ENCODE measurements around the gene UBAC2. TPM values are rescaled to one million over a fixed set of nuclear protein-coding genes. Genes with fewer than 3 reads are reported as not detected.

Gene UBAC2
- total RNA-seq, 1 experiment from 2014 or later = 58.3 TPM

GRCh38 chr13:99347911-99348451 lies 147.3 kb downstream of the UBAC2 start:
- Histone ChIP-seq H3K4me2 (ENCODE audit: low read depth, low read length, poor library complexity, severe bottlenecking) (peak overlapping the region; percentile 14), H3K27ac (ENCODE audit: low read length) (peak overlapping the region; percentile 61), H3K9me2 (replicated peaks; ENCODE audit: insufficient read depth, low read length) (no peaks in the 10 kb centered on the region), H3K4me1 (ENCODE audit: low read length) (peaks cover 26% of the 10 kb centered on the region), H4K20me1 (ENCODE audit: insufficient read depth, low read depth, low read length) (no peaks in the 10 kb centered on the region), H3K79me2 (ENCODE audit: low read length) (peaks cover 4% of the 10 kb centered on the region), H3K9ac (ENCODE audit: low read length) (peak overlapping the region; percentile 12; the same call in 1 of the 2 replicates), H3K9me3 (ENCODE audit: low read length) (no peaks in the 10 kb centered on the region), H3K4me3 (ENCODE audit: low read length) (no peak overlapping the region), H2AFZ (ENCODE audit: low read length) (no peak overlapping the region), H3K27me3 (ENCODE audit: low read length) (no peaks in the 10 kb centered on the region), H3K36me3 (ENCODE audit: insufficient read depth, low read length) (peaks cover 2% of the 10 kb centered on the region; the same call in 1 of the 2 replicates)
- DNase-seq = no peak

DNA sequence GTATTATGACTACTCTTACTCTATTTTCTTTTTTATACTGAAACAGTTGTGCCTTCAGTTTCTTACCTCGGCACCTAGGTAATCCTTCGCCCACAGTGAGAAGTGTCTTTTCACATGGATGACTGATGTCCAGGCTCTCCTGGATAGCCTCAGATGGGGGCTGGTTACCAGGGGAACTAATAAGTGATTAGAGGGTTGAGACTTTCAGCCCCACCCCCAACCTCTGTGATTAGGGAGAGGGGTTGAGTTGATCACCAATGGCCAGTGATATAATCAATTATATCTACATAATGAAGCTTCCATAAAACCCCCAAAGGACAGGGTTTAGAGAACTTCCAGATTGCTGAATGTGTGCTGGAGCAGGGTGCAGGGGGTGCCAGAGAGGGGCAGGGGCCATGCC lies 149.5 kb downstream of the UBAC2 start:
- Histone ChIP-seq H4K20me1 (ENCODE audit: insufficient read depth, low read depth, low read length) (no peaks in the 10 kb centered on the region), H3K27ac (ENCODE audit: low read length) (no peak overlapping the region), H3K9me3 (ENCODE audit: low read length) (no peaks in the 10 kb centered on the region), H3K4me1 (ENCODE audit: low read length) (peaks cover 43% of the 10 kb centered on the region), H3K9me2 (replicated peaks; ENCODE audit: insufficient read depth, low read length) (no peaks in the 10 kb centered on the region), H3K9ac (ENCODE audit: low read length) (no peak overlapping the region), H3K4me3 (ENCODE audit: low read length) (no peak overlapping the region), H3K36me3 (ENCODE audit: insufficient read depth, low read length) (no peaks in the 10 kb centered on the region), H3K27me3 (ENCODE audit: low read length) (no peaks in the 10 kb centered on the region), H3K4me2 (ENCODE audit: low read depth, low read length, poor library complexity, severe bottlenecking) (no peak overlapping the region), H2AFZ (ENCODE audit: low read length) (no peak overlapping the region), H3K79me2 (ENCODE audit: low read length) (peaks cover 4% of the 10 kb centered on the region)
- DNase-seq = no peak

GRCh38 chr13:99351772-99352171 lies 151.1 kb downstream of the UBAC2 start:
- Histone ChIP-seq H3K79me2 (ENCODE audit: low read length) (peaks cover 4% of the 10 kb centered on the region), H3K9ac (ENCODE audit: low read length) (no peak overlapping the region), H2AFZ (ENCODE audit: low read length) (no peak overlapping the region), H3K9me2 (replicated peaks; ENCODE audit: insufficient read depth, low read length) (no peaks in the 10 kb centered on the region), H3K4me2 (ENCODE audit: low read depth, low read length, poor library complexity, severe bottlenecking) (no peak overlapping the region), H3K9me3 (ENCODE audit: low read length) (no peaks in the 10 kb centered on the region), H3K27me3 (ENCODE audit: low read length) (no peaks in the 10 kb centered on the region), H3K36me3 (ENCODE audit: insufficient read depth, low read length) (no peaks in the 10 kb centered on the region), H3K4me1 (ENCODE audit: low read length) (peaks cover 39% of the 10 kb centered on the region), H4K20me1 (ENCODE audit: insufficient read depth, low read depth, low read length) (no peaks in the 10 kb centered on the region), H3K4me3 (ENCODE audit: low read length) (no peak overlapping the region), H3K27ac (ENCODE audit: low read length) (no peak overlapping the region)
- no peak for DNase-seq

- Histone ChIP-seq H3K4me2 (ENCODE audit: low read depth, low read length, poor library complexity, severe bottlenecking) (no peak overlapping the region), H4K20me1 (ENCODE audit: insufficient read depth, low read depth, low read length) (no peaks in the 10 kb centered on the region), H3K27ac (ENCODE audit: low read length) (no peak overlapping the region), H3K4me1 (ENCODE audit: low read length) (peaks cover 31% of the 10 kb centered on the region), H3K4me3 (ENCODE audit: low read length) (no peak overlapping the region), H3K9me3 (ENCODE audit: low read length) (no peaks in the 10 kb centered on the region), H3K9me2 (replicated peaks; ENCODE audit: insufficient read depth, low read length) (no peaks in the 10 kb centered on the region), H3K9ac (ENCODE audit: low read length) (no peak overlapping the region), H3K36me3 (ENCODE audit: insufficient read depth, low read length) (no peaks in the 10 kb centered on the region), H3K79me2 (ENCODE audit: low read length) (peaks cover 4% of the 10 kb centered on the region), H2AFZ (ENCODE audit: low read length) (no peak overlapping the region), H3K27me3 (ENCODE audit: low read length) (no peaks in the 10 kb centered on the region)
- no peak for DNase-seq
These were observed 151.9 kb downstream of the UBAC2 start for GRCh38 chr13:99352351-99353245.

DNA sequence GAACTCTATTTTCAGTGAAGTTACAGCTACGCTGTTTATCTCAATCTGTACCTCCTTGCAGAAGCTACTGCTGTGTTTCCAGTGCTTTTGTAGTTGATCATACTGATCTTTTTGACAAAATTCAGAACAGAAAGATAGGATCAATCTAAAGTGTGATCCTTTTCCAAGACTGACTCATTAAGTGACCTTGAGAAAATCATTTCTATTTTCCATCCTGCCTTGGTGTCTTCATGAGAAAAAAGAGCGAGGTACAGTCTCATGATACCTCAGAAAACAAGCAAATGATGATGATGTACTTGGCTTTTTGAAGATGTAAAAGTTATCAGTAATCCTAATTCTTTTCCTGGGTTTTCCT lies 152.6 kb downstream of the UBAC2 start:
- Histone ChIP-seq H3K27ac (ENCODE audit: low read length) (no peak overlapping the region), H3K9ac (ENCODE audit: low read length) (no peak overlapping the region), H3K79me2 (ENCODE audit: low read length) (peaks cover 4% of the 10 kb centered on the region), H3K9me2 (replicated peaks; ENCODE audit: insufficient read depth, low read length) (no peaks in the 10 kb centered on the region), H3K9me3 (ENCODE audit: low read length) (no peaks in the 10 kb centered on the region), H3K27me3 (ENCODE audit: low read length) (no peaks in the 10 kb centered on the region), H3K4me1 (ENCODE audit: low read length) (peaks cover 24% of the 10 kb centered on the region), H4K20me1 (ENCODE audit: insufficient read depth, low read depth, low read length) (no peaks in the 10 kb centered on the region), H3K36me3 (ENCODE audit: insufficient read depth, low read length) (no peaks in the 10 kb centered on the region), H3K4me2 (ENCODE audit: low read depth, low read length, poor library complexity, severe bottlenecking) (no peak overlapping the region), H2AFZ (ENCODE audit: low read length) (no peak overlapping the region), H3K4me3 (ENCODE audit: low read length) (no peak overlapping the region)
- DNase-seq = no peak

GRCh38 chr13:99353836-99354235 lies 153.2 kb downstream of the UBAC2 start:
- H3K27ac ChIP-seq (ENCODE audit: low read length) = no peak overlapping the region
- H3K27me3 ChIP-seq (ENCODE audit: low read length) = no peaks in the 10 kb centered on the region
- H3K4me3 ChIP-seq (ENCODE audit: low read length) = no peak overlapping the region
- no peak overlapping the region for H3K4me2 ChIP-seq (ENCODE audit: low read depth, low read length, poor library complexity, severe bottlenecking)
- peaks cover 4% of the 10 kb centered on the region for H3K79me2 ChIP-seq (ENCODE audit: low read length)
- H3K36me3 ChIP-seq (ENCODE audit: insufficient read depth, low read length) = no peaks in the 10 kb centered on the region
- peaks cover 23% of the 10 kb centered on the region for H3K4me1 ChIP-seq (ENCODE audit: low read length)
- H2AFZ ChIP-seq (ENCODE audit: low read length) = no peak overlapping the region
- no peak for DNase-seq
- no peaks in the 10 kb centered on the region for H4K20me1 ChIP-seq (ENCODE audit: insufficient read depth, low read depth, low read length)
- H3K9me3 ChIP-seq (ENCODE audit: low read length) = no peaks in the 10 kb centered on the region
- H3K9me2 ChIP-seq (replicated peaks; ENCODE audit: insufficient read depth, low read length) = no peaks in the 10 kb centered on the region
- H3K9ac ChIP-seq (ENCODE audit: low read length) = no peak overlapping the region

GRCh38 chr13:99354371-99354951 lies 153.8 kb downstream of the UBAC2 start:
- no peak overlapping the region for H3K4me2 ChIP-seq (ENCODE audit: low read depth, low read length, poor library complexity, severe bottlenecking)

GRCh38 chr13:99355267-99356011 lies 154.8 kb downstream of the UBAC2 start:
- Histone ChIP-seq H3K79me2 (ENCODE audit: low read length) (peaks cover 4% of the 10 kb centered on the region), H2AFZ (ENCODE audit: low read length) (no peak overlapping the region), H3K36me3 (ENCODE audit: insufficient read depth, low read length) (no peaks in the 10 kb centered on the region), H4K20me1 (ENCODE audit: insufficient read depth, low read depth, low read length) (no peaks in the 10 kb centered on the region), H3K27me3 (ENCODE audit: low read length) (no peaks in the 10 kb centered on the region), H3K4me3 (ENCODE audit: low read length) (no peak overlapping the region), H3K4me2 (ENCODE audit: low read depth, low read length, poor library complexity, severe bottlenecking) (no peak overlapping the region), H3K9ac (ENCODE audit: low read length) (no peak overlapping the region), H3K9me3 (ENCODE audit: low read length) (no peaks in the 10 kb centered on the region), H3K4me1 (ENCODE audit: low read length) (peaks cover 30% of the 10 kb centered on the region), H3K9me2 (replicated peaks; ENCODE audit: insufficient read depth, low read length) (no peaks in the 10 kb centered on the region), H3K27ac (ENCODE audit: low read length) (no peak overlapping the region)
- no peak for DNase-seq

More at GRCh38 chr13:99354371-99354951, 153.8 kb downstream of the UBAC2 start:
- Histone ChIP-seq H3K27me3 (ENCODE audit: low read length) (no peaks in the 10 kb centered on the region), H3K36me3 (ENCODE audit: insufficient read depth, low read length) (no peaks in the 10 kb centered on the region), H3K27ac (ENCODE audit: low read length) (no peak overlapping the region), H3K9ac (ENCODE audit: low read length) (no peak overlapping the region), H4K20me1 (ENCODE audit: insufficient read depth, low read depth, low read length) (no peaks in the 10 kb centered on the region), H2AFZ (ENCODE audit: low read length) (no peak overlapping the region), H3K9me2 (replicated peaks; ENCODE audit: insufficient read depth, low read length) (no peaks in the 10 kb centered on the region), H3K79me2 (ENCODE audit: low read length) (peaks cover 4% of the 10 kb centered on the region), H3K4me1 (ENCODE audit: low read length) (peaks cover 29% of the 10 kb centered on the region), H3K9me3 (ENCODE audit: low read length) (no peaks in the 10 kb centered on the region), H3K4me3 (ENCODE audit: low read length) (no peak overlapping the region)
- DNase-seq = no peak
